ENCODE data around the gene FAR2.

- no peak for TF ChIP-seq CTCF (IDR thresholded peaks at IDR 0.05; ENCODE audit: insufficient read depth, low read depth, low read length)
- TF ChIP-seq EZH2 (IDR thresholded peaks at IDR 0.05; ENCODE audit: insufficient read depth, low read length), result no peak
Measured at GRCh38 chr12:29225834-29226233, 76.8 kb downstream of the FAR2 start.
